GM19324 (cell line): ENCODE data around the gene NTRK1.

Source experiments
- ATAC-seq: cut with Tn5 transposase; IDR thresholded peaks from one replicate; pipeline ENCODE4 v1.9.1; 2021; ENCODE audit warnings: mild to moderate bottlenecking, moderate library complexity; ENCODE audit not compliant: unreplicated experiment, low FRiP score

NTRK1 gene

DNA sequence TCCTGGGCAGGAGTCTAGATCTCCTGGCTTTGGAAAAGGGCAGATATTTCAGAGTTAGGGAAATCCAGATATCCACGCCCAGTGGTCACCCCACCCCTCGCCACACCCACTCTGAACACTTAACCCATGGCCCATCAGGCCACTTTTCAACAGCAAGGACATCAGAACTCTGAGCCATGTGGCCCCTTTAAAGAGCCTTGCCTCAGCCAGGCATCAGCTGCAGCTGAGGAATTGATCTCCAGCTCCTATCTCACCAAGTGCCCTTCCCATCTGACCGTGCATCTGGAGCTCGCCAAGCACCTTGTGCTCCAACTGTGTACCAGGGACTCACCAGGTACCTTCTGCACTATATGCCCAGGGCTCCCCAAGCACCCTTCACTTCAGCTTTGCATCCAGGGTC lies 23.8 kb upstream of the NTRK1 start:
- ATAC-seq: no peak

DNA sequence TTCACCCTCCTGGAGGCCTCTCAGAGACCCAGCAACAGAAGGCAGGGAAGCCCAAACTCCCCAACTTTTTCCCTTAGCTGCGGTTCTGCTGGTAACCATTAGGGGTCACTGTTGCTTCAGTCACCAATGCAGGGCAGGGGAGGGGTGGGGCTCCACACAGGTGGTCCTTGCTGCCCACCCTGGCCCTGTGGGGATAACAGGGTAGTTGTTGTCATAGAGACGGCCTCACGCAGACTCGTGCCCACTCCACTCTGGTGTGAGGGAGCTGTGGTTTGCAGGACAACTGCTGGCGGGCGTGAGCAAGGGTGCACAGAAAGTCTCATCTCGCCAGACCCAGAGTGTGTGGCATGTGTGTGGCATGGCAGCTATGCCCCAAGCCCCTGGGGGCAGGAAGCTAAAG lies 21.7 kb upstream of the NTRK1 start:
- ATAC-seq: no peak

DNA sequence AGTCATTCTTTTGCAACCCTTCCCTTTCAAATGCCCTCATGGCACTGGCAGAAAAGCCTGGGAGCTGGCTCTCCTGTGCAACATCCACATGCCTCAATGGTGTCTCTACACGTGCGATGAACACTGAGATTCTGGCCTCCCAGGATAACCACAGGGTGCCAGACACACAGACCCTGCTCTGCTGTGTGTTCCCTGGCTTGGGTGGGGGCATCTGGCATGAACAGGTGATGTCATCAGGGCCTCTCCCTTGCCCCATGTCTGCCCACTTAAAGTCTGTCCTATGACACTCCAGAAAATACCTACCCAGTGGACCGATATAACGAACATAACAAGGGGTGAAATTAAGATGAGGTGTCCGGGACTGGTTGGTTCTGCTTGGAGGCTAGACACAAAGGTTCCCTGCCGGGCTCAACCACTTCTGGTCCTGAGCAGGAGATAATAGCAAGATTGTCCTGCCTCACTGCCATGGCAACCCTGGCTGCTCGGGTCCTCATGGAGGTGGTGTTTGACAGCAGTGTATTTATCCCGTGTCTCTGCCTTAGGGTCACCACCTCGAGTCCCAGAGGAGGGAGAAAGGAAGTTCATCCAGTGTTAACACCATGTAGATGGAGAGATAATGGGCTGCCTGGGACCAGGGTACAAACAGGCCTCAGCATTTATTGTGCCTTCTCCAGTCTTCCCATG lies 21.1 kb upstream of the NTRK1 start:
- ATAC-seq: no peak

DNA sequence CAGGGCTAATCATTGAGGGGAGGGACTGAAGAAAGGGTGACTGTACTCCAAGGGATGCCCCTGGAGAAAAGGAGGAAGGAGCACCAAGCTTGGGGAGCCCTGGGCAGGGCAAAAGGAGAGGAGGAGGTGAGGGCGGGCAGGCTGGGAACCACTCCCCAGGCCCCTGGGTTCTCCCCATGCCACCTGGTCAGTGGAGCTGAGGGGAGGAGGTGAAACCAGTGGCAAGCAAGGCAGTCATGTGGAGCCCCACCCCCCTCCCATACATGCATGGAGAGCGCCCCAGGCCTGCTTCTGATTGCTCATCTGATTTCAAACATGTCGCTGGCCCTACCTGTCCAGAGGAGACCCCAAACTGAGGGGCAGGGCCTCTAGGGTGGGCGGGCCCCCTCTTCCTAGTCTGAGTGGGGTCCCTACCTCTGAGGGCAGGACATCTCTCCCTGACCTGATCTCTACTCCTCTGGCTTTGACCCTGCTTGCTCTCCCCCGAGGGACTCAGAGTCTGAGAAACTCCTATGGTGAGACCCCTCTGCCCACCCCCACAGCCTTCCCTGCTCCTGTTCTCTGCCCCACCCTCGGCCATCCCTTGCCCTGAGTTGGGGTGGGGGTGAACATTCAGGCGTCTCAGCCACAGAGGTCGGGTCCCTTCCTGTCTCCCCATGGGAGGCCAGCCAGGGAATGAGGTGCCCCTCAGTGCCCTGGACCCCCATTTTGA lies 20.3 kb upstream of the NTRK1 start:
- ATAC-seq: no peak

DNA sequence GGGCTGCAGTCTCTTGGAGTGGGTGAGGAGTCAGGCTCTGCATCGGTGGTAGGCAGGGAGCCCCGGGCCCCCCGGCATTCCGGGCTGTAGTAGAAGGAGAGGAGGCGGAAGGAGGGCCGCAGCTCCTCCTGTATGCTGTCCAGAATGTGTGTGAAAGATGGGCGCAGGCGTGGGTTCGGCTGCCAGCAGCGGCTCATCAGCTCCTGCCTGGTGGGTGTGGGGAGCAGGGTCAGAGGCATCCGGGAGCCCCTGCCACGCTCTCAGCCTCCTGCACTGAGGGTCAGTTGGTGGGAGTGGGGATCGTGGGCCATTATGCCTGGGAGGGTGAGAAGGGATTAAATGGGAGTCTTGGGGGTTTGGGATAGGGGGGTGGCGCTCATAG lies 19.8 kb upstream of the NTRK1 start:
- ATAC-seq: no peak

DNA sequence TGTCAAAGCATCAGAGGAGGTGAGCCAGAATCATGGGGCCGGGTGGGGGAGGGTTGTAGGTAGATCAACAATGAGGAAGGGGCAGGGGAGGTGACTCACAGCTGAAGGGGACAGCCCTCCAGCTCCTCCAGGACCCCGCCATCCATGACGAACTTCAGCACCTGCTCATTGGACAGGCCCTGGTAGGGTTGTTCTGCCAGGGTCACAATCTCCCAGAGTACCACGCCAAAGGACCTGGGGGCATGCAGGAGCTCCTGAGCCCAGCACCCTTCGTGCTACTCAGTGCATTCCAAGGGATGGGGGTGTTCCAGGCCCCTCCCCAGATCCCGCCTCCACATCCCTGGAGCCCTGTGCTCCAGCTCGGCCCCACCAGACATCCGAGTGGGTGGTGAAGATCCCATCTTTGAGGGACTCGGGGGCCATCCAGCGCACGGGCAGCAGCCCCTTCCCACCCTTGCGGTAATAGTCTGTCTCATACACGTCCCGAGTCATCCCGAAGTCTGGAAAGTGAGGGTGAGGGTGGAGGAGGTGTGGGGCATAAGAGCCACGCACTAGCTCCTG lies 19.3 kb upstream of the NTRK1 start:
- no peak for ATAC-seq

DNA sequence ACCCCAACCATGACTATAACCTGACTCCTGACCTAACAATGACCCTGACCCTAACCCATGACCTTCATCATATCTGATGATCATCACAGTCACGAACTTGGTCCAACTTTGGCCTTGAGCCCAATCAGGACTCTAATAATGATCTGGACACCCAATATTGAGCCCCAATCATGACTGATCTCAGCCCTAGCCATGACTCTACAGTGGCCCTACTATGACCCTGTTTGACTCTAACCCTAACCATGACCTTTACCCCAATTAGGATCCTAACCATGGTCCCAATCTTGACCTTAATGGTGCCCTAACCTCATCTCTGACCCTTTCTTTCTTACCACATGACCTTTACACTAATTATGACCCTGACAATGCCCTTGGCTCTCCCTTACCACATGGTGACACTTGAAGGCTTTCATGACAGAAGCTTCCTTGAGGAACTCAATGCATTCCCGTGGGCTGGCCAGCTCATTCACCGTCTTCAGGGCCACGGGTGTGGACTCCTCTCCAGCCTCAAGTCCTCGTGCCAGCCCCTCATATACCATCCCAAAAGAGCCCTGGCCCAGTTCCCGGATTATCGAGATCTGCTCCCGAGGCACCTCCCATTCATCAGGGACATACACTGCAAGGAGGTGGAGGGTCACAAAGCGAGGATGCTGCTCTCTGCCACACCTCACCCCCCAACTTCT lies 17.9 kb upstream of the NTRK1 start:
- ATAC-seq: no peak

DNA sequence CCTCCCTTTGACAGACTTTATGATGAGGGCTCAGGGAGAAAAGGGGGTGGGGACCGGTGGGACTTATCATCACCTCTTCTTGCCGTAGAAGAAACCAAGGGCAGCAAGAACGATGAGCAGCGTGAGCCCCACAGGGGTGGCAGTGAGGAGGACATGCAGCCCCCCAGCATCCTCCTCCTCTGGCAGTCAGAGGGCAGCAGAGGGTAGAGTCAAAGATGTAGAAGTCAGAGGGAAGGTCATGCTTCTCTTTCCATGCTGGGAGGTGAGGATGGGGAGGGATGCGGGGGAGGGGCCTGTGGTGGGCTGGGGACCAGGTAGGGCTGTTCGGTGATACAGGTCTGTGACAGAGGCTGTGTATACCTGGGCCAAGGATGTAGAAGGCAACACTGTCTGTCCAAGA lies 16.6 kb upstream of the NTRK1 start:
- ATAC-seq: no peak

DNA sequence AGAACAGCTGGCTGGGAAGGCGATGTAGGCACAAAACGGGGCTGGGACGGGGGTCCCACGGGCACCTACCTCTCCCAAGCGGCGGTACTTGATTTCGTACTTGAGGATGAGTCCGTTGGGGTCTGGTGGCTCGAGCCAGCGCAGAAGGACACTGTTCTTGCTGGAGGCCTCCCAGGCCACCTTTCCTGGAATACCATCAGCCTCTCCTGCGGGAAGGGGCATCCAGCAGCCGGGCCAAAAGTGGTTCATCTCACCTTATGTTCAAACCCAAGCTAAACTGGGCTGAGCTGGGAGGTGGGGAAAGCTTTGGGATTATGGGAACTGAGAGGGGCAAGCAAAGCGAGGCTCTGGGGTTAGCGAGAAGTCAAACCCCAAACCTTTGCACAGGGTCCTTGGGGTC lies 16.0 kb upstream of the NTRK1 start:
- ATAC-seq: no peak

DNA sequence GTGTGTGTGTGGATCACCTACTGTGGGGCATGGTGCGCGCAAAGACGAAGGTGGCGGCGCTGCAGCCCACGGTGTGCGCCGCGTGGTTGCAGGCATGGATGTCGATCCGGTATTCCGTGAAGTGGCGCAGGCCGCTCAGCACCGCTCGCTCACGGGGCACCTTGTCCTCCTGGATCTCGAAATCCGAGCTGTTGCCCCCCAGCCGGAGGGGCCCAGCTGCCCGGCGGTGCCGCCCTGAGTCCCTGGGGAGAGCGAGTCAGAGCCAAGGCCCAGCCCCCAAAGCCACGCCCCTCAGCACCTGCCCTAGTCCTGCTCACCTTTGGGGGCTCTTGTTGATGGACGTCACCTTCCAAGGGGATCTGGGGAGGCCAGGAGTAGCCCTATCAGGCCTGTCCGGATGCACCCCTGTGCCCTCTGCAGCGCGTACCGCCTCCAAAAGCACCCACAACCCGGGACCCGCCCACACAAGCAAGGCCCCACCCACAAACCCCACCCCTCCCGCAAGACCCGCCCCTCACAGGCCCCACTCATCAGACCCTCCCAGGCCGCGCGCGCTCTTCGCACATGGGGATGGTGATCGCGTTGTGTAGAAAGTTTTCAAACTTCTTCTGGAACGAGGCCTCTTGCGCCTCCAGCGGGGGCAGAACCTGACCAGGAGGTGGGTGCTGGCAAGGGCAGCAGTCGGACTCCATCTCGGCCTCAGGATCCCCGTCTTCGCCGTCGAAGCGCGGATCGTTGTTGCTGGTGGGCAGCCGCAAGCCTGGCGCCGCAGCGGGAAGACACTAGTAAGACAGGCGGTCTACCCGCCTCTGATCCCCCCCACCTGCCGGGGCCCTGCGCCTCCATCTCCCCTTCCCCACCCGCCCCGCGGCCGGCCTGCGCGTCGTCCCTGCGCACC lies 15.4 kb upstream of the NTRK1 start:
- ATAC-seq: no peak

DNA sequence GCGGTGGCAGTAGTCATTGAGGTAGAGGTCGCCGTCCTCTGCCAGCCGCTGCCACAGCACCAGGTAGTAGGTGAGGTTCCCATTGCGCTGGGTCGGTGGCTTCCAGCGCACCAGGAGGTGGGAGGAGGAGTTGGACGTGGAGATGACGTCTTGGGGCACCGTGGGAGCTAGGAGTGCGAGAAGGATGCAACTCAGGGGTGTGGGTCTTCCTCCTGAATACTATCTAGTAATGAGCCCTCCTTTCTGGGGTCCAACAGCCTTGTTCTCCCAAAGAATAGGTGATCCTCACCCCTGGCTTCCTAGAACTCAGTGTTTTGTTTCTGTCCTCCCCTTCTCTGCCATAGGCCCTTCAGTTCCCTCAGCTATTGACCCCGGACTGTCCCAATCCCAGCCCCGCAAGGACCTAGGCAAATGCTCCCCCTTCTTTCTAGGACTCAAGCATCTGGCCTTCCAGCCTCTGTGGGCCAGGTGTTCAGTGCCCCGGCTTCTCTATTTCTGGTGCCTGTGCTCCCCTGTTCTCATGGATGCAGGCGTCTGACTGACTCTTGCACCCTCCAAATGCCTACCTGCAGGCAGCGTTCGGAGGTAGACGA lies 14.6 kb upstream of the NTRK1 start:
- ATAC-seq: no peak

DNA sequence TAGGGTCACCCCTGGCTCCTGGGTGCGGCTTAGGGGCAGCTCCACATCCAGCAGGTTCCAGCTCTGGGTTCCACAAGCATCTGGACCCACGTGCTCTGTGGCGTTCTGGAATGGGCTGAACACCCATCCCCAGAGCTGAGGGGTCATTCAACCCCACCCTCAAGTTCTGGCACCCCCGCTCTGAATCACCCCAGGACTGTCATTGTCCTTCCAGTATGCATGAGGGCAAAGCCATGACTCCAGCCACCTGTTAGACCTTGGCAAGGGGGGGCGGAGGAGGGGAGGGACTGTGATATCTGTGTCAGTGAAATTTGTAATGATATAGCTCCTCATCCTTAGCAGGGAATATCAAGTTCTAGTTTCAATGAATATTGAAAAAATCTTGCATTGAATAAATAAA lies 14.0 kb upstream of the NTRK1 start:
- ATAC-seq: no peak

DNA sequence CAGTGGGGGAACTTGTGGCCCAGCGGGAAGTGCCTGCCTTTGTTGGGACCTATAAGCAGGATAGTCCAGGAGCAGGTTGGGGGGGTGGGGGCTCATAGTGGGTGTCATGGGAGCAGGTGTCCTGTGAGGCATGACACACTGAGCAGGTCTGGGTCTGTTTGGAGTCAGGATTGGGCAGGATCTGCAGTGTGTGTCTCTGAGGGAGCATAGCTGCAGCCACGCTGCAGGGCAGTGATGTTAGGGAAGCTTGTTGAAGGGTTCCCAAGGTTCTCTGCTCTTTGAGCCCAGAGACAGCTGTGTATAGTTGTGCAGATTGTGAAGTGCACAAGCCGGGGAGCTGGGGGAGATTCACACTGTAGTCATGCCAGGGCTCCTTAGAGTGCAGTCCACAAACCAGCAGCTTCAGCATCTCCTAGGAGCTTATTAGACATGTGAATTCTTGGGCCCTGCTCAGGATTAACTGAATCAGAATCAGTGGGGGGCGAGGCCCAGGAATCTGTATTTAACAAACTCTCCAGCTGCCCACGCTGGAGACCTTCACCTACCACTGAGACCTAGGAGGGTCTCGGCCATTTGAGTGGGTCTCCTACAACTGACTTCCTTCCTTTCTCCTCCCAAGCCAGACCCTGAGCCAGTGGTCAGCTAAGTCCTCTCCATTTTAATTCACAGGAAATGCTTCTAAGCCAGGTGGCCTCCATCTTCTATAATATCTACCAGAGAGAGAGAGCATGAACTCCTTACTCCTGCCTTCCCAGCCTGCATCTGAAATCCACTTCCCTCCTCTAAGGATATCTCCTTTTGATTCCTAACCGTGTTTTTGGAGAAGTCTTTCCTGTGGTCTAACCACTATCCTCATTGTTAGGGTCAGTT lies 12.8 kb upstream of the NTRK1 start:
- no peak for ATAC-seq

DNA sequence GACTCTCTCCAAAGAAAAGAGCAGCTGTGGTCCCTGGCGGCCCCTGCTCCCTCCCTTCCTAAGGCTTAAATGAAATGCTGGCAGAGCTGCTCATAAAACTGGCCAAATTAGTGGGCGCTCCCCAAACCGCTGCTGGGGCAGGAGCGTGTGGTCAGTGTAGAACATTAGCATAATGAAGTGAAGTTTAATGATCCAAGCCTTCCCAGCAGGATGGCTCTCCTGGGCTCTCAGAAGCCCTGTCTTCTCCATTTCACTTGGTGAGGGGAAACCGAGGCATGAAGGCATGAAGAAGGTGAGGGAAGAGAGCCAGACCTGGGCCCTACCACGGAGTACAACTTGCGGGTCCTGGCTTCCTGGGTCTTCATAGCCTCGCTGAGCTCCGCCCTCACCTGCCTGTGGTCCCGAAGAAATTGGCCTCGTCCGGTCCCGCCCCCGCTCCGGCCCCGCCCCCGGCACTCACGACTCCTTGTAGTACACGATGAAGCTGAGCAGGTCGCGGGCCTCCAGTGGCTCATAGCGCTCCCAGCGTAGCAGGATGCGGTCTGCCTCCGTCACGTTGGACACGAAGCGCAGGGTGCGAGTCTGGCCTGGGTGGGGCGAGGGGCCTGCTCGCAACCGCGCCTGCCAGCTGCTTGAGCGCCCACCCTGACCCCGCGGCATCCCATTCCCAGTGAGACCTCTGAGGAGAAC lies 12.1 kb upstream of the NTRK1 start:
- no peak for ATAC-seq

DNA sequence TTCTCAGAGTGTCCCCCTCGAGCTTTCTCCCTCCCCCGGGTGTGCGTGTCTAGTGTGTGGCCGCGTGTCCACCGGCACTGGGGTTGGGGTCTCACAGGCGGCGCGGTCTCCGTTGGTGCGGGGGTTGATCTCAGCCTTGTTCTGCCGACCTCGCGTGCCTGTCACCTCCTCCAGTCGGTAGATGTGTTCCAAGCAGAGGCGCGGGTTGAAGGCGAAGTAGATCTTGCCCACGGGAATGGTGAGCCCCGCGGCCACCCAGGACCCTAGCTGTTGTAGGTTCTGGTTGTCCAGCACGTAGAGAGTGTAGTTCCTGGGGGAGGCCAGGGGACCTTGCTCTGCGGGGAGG lies 11.5 kb upstream of the NTRK1 start:
- ATAC-seq: no peak

DNA sequence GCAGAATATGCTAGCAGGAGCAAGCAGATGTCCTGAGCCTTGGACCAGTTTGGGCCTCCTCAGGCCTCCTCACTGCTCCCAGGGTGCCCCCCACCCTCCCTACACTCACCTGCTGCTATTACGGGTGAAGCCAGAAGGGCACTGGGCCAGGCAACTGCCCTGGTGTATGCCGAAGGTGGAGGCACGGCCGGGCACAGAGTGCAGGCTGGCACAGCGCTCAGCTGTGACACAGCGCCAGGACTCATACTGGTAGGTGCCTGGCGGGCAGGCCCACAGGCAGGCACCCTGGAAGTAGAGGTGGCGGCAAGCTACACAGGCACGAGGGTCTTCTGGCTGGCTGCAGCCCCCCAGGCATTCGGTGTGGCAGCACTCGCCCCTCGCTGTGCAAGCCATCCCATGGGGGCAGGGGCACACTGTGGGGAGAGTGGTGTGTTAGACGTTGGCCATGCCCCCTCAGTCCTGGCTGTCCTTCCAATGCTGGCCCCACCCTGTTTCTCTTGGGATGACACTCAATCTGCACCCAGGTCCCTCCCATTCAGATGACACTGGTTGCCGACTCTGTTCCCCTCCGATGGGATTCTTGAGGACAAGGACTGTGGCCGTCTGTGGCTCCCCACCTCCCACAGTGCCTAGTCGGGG lies 8.8 kb upstream of the NTRK1 start:
- ATAC-seq: no peak

DNA sequence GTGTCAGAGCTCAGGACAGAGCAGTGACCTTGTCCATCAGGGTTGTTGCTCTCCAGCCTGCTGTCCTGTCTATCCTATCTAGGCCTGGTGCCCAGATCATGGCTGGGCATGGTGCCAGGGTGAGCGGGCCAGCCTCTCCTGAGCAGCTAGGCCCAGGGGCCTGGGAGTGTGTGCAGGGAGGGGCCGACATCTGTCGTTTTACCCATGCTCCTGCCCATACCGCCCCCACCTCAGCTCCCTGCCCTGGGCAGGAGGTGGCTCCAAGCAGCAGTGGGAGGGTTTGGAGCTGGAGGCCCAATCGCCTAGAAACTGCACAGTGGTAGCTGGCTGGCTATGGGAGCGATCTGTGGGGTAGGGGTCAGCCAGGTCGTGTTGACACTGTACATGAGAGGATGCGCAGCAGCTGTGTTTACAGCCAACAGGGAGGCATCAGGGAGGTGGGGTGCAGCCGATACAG lies 8.2 kb upstream of the NTRK1 start:
- ATAC-seq: no peak

DNA sequence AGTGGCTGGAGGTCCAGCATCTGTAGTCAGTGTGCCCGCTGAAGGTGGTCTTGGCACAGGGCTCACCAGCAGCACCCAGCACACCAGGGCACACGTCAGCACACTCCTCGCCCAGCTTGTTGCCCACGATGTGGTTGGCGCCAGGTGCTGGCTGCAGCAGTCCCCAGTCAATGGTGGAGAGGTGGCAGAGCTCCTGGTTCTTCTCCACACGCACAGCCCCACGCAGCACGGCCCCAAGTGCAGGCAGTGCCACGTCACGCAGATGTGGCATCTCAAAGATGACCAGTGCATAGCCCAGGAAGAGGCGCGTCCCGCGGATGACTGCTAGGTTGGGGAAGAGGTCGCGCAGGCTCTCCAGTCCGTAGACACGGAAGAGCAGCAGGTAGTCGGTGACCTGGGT lies 6.9 kb upstream of the NTRK1 start:
- ATAC-seq: no peak
